ENCODE results near the gene RABL3. TPM values are rescaled to one million over a fixed set of nuclear protein-coding genes. Genes with fewer than 3 reads are reported as not detected.

Gene RABL3
- total RNA-seq, 1 experiment from 2014 or later, result 21.8 TPM

GRCh38 chr3:120766576-120766975 is 24.3 kb upstream of the RABL3 start:
- peaks cover 5% of the 10 kb centered on the region for H3K36me3 Mint-ChIP-seq (ENCODE audit: insufficient read depth, unreplicated experiment)
- no peak for TF ChIP-seq CTCF (IDR thresholded peaks at IDR 0.05; ENCODE audit: unreplicated experiment)
- no TSS peak for BruUV-seq (replicated peaks)
- no peak for DNase-seq (ENCODE audit: unreplicated experiment)
- no peak overlapping the region for H3K4me3 Mint-ChIP-seq (ENCODE audit: unreplicated experiment)
- peaks cover 18% of the 10 kb centered on the region for H3K4me1 Mint-ChIP-seq (ENCODE audit: insufficient read depth, unreplicated experiment)
- POLR2A ChIA-PET, result interaction anchor here (1.5 kb wide), 1 partner anchor 88 kb away, joined by 4 read pairs; no protein-coding TSS in a partner anchor
- no peaks in the 10 kb centered on the region for H3K27me3 Mint-ChIP-seq (ENCODE audit: insufficient read depth, unreplicated experiment)
- no peak overlapping the region for H3K27ac Mint-ChIP-seq (ENCODE audit: low read depth, unreplicated experiment)
- intact Hi-C loops (cut with micrococcal nuclease), result no loop called here
- CTCF ChIA-PET, result interaction anchor here (0.8 to 1.1 kb wide), 3 partner anchors 10 to 205 kb away, joined by 3 to 5 read pairs (median 4); no protein-coding TSS in a partner anchor
- H3K9me3 Mint-ChIP-seq (ENCODE audit: unreplicated experiment), result no peaks in the 10 kb centered on the region

- TF ChIP-seq CTCF (IDR thresholded peaks at IDR 0.05; ENCODE audit: unreplicated experiment), result no peak
- POLR2A ChIA-PET, result interaction anchor here (1.5 kb wide), 1 partner anchor 88 kb away, joined by 4 read pairs; no protein-coding TSS in a partner anchor
- Mint-ChIP-seq H3K27ac (ENCODE audit: low read depth, unreplicated experiment) (no peak overlapping the region), H3K36me3 (ENCODE audit: insufficient read depth, unreplicated experiment) (no peaks in the 10 kb centered on the region), H3K27me3 (ENCODE audit: insufficient read depth, unreplicated experiment) (no peaks in the 10 kb centered on the region), H3K4me1 (ENCODE audit: insufficient read depth, unreplicated experiment) (peaks cover 18% of the 10 kb centered on the region), H3K9me3 (ENCODE audit: unreplicated experiment) (no peaks in the 10 kb centered on the region), H3K4me3 (ENCODE audit: unreplicated experiment) (no peak overlapping the region)
- DNase-seq (ENCODE audit: unreplicated experiment), result no peak
- CTCF ChIA-PET, result interaction anchor here (0.8 to 2.5 kb wide), 4 partner anchors 9 to 204 kb away, joined by 4 to 7 read pairs (median 6); no protein-coding TSS in a partner anchor
- no TSS peak for BruUV-seq (replicated peaks)
- intact Hi-C loops (cut with micrococcal nuclease), result no loop called here
Measured at GRCh38 chr3:120765830-120766493, 23.6 kb upstream of the RABL3 start.

GRCh38 chr3:120764206-120764605 is 21.9 kb upstream of the RABL3 start:
- H3K9me3 Mint-ChIP-seq (ENCODE audit: unreplicated experiment), result no peaks in the 10 kb centered on the region
- peaks cover 18% of the 10 kb centered on the region for H3K4me1 Mint-ChIP-seq (ENCODE audit: insufficient read depth, unreplicated experiment)
- H3K4me3 Mint-ChIP-seq (ENCODE audit: unreplicated experiment), result no peak overlapping the region
- intact Hi-C loops (cut with micrococcal nuclease), result no loop called here
- POLR2A ChIA-PET, result interaction anchor here (0.6 to 0.7 kb wide), 2 partner anchors 22 to 132 kb away, joined by 3 read pairs; partner anchors contain the start of genes GTF2E1 and RABL3
- no peaks in the 10 kb centered on the region for H3K36me3 Mint-ChIP-seq (ENCODE audit: insufficient read depth, unreplicated experiment)
- TF ChIP-seq CTCF (IDR thresholded peaks at IDR 0.05; ENCODE audit: unreplicated experiment), result no peak
- BruUV-seq (replicated peaks), result no TSS peak
- DNase-seq (ENCODE audit: unreplicated experiment), result no peak
- CTCF ChIA-PET, result interaction anchor here (0.6 to 2.5 kb wide), 3 partner anchors 31 to 197 kb away, joined by 3 to 6 read pairs (median 6); no protein-coding TSS in a partner anchor
- H3K27me3 Mint-ChIP-seq (ENCODE audit: insufficient read depth, unreplicated experiment), result no peaks in the 10 kb centered on the region
- H3K27ac Mint-ChIP-seq (ENCODE audit: low read depth, unreplicated experiment), result no peak overlapping the region

- no peak for DNase-seq (ENCODE audit: unreplicated experiment)
- Mint-ChIP-seq H3K9me3 (ENCODE audit: unreplicated experiment) (no peaks in the 10 kb centered on the region), H3K27me3 (ENCODE audit: insufficient read depth, unreplicated experiment) (no peaks in the 10 kb centered on the region), H3K36me3 (ENCODE audit: insufficient read depth, unreplicated experiment) (no peaks in the 10 kb centered on the region), H3K4me3 (ENCODE audit: unreplicated experiment) (no peak overlapping the region), H3K4me1 (ENCODE audit: insufficient read depth, unreplicated experiment) (peaks cover 18% of the 10 kb centered on the region), H3K27ac (ENCODE audit: low read depth, unreplicated experiment) (no peak overlapping the region)
- intact Hi-C loops (cut with micrococcal nuclease), result no loop called here
- TF ChIP-seq CTCF (IDR thresholded peaks at IDR 0.05; ENCODE audit: unreplicated experiment), result no peak
- POLR2A ChIA-PET, result interaction anchor here (0.6 kb wide), 1 partner anchor 31 kb away, joined by 4 read pairs; no protein-coding TSS in a partner anchor
- CTCF ChIA-PET, result interaction anchor here (0.6 to 2.5 kb wide), 3 partner anchors 31 to 877 kb away, joined by 3 to 6 read pairs (median 6); no protein-coding TSS in a partner anchor
- BruUV-seq (replicated peaks), result no TSS peak
Measured at GRCh38 chr3:120763601-120764000, 21.3 kb upstream of the RABL3 start.
